HG02852 (cell line): ENCODE results near the gene NUDT14.

Source experiments
- ATAC-seq: cut with Tn5 transposase; IDR thresholded peaks from one replicate; pipeline ENCODE4 v1.9.1; 2021; ENCODE audit warnings: mild to moderate bottlenecking, moderate library complexity; ENCODE audit not compliant: unreplicated experiment

Gene NUDT14

GRCh38 chr14:105178069-105178867, 2.8 kb downstream of the NUDT14 start:
- no peak for ATAC-seq

DNA sequence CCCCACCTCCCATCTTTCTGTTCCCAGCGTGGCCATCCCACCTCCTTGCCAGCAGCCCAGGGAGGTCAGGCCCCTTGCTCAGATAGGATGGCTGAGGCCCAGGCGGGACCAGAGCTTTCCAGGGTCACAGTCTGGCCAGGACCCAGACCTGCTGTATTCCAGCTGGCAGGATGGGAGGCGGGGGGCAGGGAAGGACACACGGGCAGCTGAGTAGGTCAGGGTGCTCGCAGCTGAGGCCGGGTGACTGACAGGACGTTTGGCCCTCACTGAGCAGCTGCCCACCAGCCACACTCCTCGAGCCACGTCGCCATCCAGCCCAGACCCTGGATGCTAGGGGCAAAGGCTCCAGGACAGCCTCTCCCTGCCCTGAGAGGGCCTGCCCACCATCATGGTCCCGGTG, 4.0 kb downstream of the NUDT14 start:
- no peak for ATAC-seq

GRCh38 chr14:105176513-105176912, 4.6 kb downstream of the NUDT14 start:
- no peak for ATAC-seq

- ATAC-seq = no peak
Measured at GRCh38 chr14:105173901-105174894, 6.9 kb downstream of the NUDT14 start.

DNA sequence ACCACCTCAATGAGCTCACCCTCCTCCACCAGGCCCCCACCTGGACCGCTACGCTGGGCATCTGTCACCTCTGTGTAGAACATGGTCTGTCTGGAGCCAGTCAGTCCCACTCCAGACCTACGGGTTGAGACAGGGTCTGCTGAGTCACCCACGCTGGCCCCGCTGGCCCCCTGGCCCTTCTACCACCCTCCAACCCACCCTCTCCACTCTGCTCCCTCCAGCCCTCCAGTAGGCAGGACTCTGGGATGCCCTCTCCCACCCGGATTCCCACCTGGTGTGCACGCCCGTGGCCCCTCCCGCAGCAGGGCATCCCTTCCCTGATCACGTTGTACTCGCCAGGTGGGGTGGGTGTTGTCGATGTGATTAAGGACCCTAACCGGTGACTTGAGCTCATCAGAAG, 8.0 kb downstream of the NUDT14 start:
- no peak for ATAC-seq

DNA sequence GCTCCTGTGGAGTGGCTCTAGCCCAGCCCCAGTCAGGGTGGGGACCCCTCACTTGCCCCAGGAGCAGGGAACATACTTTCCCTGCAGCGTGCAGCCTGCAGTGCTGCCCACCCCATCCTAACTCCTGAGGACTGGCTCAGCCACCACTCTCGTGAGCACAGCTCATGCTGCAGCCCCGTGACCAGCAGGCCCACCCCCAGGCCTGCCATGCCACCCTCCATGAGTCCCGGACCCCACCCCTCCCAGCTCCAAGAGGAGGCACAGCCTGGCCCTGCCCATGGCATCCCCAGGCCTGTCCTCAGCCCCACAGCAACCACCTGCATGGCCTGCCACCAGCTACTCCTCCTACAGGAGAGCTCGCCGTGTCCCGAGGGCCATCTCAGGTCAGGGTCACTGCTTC, 8.6 kb downstream of the NUDT14 start:
- no peak for ATAC-seq

DNA sequence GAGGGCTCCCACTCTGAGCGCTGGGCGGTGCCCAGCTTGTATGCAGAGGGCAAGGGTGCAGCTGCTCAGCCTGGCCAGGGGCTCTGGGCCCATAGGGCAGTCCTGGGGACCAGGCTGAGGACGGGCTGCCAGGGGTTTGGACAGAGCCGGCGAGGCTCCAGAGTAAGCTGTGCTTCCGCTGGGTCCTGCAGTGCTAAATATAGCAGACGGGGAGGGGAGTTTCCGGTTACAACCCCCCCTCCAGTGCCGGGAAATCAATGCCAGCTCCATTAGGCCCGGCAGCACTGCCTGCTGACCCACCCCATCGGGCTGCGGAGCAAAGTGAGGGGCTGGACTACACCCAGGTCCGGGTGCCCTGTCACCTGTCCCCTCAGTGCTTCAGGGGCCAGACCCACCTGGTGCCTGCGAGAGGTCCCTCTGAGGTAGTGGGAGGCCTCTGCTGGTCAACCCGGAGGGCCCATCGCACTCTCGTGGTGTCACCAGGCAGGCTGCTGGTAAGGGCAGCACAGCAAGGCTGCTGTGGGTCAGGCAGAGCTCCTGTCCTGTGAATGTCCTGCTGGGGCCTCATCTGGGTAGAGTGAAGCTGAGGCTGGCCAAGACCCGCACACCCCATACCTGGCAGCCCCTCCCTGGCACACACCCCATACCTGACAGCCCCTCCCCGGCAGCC, 10.0 kb downstream of the NUDT14 start:
- ATAC-seq = no peak

DNA sequence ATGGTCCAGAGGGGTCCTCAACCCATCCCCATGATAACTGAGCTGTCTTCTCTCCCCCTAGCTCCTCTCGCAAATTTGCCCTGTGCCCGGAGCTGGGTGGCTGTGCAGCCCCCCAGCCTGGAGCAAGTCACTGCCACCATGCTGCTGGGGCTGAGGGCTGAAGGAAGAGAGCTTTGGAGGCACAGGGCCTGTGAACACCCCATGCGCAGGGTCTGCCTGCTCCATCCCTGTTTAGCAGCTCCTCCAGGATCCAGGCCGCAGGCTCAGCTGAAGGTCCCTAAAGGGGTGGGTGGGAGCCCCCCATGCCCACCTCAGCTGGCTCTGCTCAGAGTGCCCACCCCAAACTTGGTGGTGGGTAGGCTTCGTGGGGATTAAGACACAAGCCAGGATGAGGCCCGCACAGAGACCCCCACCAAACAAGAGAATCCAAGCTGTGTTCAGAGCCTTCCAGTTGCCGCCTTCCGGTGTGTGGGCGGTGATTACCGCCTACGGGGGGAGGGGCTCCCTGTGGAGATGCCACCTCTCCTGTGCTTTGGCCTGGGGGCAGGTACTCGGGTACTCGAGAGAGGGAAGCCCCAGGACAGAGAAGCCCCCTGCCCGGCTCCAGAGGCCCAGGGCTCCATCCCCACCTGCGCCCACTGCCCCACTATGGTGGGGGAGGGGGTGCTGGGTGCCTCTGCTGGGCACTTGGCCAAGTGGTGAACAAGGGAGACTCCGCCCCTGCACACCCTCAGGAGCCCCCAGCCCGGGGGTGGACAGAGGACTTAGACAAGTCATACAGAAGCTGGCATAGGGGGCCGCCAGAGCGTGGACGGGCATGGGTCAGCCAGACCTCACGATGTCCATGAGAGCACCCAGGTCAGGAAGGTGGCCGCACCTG, 11.1 kb downstream of the NUDT14 start:
- no peak for ATAC-seq

- no peak for ATAC-seq
Measured at GRCh38 chr14:105168979-105169507, 12.1 kb downstream of the NUDT14 start.

- no peak for ATAC-seq
Measured at GRCh38 chr14:105168496-105168978, 12.6 kb downstream of the NUDT14 start, which contains the start of gene JAG2. TSS of gene JAG2 (minus strand) at chr14:105168776. CDS start at chr14:105168420, 356 bp downstream.

DNA sequence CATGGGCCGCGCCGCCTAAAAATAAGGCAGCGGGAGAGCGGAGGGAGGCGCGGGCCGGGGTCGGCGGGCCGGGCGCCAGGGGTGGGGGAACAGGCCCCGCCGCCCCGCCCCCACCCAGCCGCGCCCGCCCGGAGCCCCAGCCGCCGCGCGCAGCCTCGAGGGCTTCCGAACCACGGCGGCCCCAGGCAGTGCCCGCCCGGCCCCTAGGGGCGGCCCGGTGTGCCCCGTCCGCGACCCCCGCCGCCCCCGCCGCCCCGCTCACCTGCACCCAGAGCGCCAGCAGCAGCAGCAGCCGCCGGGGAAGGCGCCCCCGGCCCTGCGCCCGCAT, 13.1 kb downstream of the NUDT14 start:
- ATAC-seq = no peak

DNA sequence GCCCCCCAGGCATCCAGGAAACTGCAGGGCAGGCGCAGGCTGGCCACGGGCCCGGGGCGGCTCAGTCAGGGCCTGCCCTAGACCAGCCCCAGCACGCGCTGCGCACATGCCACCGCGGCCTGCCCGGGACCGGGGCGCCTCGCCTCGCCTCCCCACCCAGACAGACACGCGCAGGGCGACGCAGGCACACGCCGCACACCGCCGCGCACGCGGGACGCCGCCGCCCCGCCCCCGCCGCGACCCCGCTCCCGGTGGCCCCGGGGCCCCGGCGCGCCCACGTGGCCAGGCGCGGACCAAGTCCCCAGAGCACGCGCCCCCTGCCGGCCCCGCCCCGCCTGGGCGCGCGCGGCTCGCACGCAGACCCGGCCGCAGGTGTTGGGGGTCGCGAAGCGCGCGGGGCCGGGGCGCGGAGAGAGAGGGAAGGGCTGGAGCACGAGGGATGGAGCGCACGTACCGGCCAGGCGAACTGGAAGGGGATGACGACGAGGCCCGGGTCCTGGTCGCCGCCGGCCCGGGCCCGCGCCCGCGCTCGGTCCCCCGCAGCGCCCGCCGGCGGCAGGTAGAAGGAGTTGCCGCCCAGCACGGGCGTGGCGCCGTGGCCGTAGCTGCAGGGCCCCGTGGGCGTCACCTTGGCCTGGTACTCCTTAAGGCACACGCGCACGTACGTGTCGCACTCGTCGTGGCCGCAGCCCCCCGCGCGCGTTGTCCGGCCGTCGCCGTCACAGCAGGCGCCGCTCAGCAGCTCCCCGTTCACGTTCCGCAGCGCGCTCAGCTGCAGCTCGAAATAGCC, 13.6 kb downstream of the NUDT14 start:
- no peak for ATAC-seq

DNA sequence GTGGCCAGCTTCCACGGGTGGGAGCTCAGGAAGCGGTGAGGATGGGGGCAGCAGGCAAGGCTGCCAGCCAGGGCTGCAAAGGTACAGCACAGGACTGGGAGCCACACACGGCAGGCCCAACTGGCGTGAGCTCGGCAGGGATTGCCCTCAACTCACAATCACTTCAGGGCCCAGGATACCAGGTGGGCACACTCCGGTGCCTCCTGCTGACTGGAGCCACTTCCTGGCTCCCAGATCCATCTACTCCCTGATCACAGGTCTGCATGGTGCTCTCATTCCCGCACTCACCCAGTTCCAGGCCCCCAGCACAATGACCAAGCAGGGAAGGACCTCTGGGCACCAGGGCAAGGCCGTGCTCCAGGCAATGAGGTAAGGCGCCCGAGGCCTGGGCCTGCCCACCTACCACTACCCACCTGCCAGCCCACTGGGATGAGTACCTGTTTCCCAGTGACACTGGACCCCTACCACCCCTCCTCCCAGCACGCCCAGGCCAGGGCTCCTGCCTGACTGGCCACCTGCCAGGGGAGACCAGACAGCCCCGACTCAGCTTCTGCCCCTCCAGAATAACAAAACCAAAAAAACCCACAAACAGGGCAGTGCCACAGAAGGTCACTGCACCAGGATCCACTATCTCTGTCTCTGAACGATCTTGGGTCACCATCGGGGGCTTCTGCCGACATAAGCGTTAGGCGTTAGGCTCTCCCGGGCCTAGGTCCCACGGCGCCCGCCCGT, 14.4 kb downstream of the NUDT14 start:
- ATAC-seq = no peak

DNA sequence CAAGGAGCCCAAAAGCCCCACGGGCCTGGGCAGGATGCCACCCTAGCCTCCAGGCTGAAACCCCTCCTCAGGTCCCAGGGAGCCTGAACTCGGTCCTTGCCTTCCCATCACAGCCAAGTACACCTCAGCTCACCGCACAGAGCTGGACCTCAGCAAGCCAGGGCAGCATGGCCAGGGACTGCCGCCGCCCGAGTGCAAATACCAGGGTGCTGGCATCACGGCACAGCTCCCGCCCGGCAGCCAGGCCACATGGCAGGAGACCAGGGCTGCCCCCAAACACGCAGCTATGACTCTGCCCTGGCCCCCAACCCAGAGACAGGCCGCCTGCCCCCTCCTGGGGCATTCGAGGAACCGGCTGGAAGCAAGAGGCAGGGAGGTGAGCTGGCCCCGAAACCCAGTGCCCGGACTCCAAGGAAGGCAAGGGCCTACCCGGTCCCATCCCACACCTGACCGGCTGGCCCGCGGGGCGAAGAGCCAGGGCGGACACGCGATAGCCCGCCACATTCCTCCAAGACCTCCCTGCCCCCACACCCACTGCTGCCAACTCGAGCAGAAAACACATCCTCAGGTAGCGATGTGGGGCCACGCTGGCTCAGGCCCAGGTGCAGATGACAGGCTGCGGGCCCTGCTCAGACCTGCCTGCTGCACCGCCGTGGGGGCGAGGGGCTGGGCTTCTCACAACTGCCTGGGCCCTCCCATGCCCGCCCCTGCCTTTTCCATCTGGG, 15.2 kb downstream of the NUDT14 start:
- ATAC-seq = no peak

- ATAC-seq = no peak
Measured at GRCh38 chr14:105165134-105165704, 15.9 kb downstream of the NUDT14 start.

GRCh38 chr14:105163040-105163742, 17.9 kb downstream of the NUDT14 start:
- no peak for ATAC-seq

- ATAC-seq = no peak
Measured at GRCh38 chr14:105162669-105162979, 18.5 kb downstream of the NUDT14 start.
